ENCODE data around the gene C1orf216.
A peak's percentile ranks its signal among the peaks of the same experiment; 100 is the strongest.
"Not testable (repeated sequence)": the region's sequence is repeated elsewhere in the genome, so short reads cannot be mapped to it uniquely, and the experiment has no call there.

The C1orf216 gene

DNA sequence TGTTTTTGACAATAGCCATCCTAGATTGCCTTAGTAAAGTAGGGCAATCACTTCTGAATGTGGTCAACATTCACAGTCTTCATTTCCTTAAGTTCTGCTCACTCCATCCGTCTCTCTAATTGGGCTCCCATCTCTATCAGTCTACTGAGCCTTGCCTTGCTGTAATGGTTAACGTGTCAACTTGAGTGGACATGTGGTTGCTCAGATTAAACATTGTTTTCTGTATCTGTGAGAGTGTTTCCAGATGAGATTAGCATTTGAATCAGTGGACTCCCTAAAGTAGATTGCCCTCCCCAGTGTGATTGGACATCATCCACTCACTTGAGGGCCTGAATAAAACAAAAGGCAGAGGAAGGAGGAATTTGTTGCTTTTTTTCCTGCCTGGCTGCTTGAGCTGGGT, 26.4 kb downstream of the C1orf216 start:
- no peak for DNase-seq (ENCODE audit: low read depth)
- H3K4me3 ChIP-seq (ENCODE audit: low read depth, low read length), result no peak overlapping the region
- TF ChIP-seq, protein P1, sequence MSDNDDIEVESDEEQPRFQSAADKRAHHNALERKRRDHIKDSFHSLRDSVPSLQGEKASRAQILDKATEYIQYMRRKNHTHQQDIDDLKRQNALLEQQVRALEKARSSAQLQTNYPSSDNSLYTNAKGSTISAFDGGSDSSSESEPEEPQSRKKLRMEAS (IDR thresholded peaks at IDR 0.05; ENCODE audit: low read depth, low read length), result no peak
- TF ChIP-seq, protein P2, sequence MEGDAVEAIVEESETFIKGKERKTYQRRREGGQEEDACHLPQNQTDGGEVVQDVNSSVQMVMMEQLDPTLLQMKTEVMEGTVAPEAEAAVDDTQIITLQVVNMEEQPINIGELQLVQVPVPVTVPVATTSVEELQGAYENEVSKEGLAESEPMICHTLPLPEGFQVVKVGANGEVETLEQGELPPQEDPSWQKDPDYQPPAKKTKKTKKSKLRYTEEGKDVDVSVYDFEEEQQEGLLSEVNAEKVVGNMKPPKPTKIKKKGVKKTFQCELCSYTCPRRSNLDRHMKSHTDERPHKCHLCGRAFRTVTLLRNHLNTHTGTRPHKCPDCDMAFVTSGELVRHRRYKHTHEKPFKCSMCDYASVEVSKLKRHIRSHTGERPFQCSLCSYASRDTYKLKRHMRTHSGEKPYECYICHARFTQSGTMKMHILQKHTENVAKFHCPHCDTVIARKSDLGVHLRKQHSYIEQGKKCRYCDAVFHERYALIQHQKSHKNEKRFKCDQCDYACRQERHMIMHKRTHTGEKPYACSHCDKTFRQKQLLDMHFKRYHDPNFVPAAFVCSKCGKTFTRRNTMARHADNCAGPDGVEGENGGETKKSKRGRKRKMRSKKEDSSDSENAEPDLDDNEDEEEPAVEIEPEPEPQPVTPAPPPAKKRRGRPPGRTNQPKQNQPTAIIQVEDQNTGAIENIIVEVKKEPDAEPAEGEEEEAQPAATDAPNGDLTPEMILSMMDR (IDR thresholded peaks at IDR 0.05; ENCODE audit: low read depth, low read length), result no peak
- no peak for TF ChIP-seq POLR2A (IDR thresholded peaks at IDR 0.05; ENCODE audit: extremely low read depth, insufficient read length)
- TF ChIP-seq MYC (IDR thresholded peaks at IDR 0.05; ENCODE audit: low read depth, low read length), result no peak

DNA sequence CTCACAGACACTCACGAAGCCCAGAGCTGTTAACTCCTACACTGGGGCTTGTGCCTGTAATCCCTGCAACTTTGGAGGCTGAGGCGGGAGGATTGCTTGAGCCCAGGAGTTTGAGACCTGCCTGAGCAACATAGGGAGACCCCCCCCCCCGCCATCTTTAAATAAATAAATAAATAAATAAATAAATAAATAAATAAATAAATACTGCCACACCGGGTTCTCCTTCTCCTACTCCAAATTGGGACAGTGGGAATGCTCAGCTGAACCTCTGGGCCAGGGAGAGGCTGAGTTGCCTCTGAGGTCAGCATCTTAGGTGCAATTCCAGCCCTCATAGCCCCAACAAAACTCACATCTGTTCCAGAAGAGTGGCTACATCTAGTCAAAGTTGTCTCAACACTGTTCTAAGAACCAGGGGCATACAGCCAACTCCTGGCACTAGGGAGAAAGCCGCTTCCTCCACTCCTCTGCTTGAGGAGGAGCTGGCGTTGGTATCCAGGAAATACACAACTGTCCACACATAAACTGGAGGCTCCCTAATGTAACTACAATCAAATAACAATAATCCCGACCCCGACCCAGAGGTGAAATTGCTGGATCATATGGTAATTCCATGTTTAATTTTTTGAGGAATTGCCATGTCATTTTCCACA, 27.0 kb downstream of the C1orf216 start:
- no peak for TF ChIP-seq MYC (IDR thresholded peaks at IDR 0.05; ENCODE audit: low read depth, low read length)
- TF ChIP-seq, protein P2 (IDR thresholded peaks at IDR 0.05; ENCODE audit: low read depth, low read length), result no peak
- no peak for TF ChIP-seq POLR2A (IDR thresholded peaks at IDR 0.05; ENCODE audit: extremely low read depth, insufficient read length)
- TF ChIP-seq, protein P1 (IDR thresholded peaks at IDR 0.05; ENCODE audit: low read depth, low read length), result no peak
- no peak for DNase-seq (ENCODE audit: low read depth)
- no peak overlapping the region for H3K4me3 ChIP-seq (ENCODE audit: low read depth, low read length)

DNA sequence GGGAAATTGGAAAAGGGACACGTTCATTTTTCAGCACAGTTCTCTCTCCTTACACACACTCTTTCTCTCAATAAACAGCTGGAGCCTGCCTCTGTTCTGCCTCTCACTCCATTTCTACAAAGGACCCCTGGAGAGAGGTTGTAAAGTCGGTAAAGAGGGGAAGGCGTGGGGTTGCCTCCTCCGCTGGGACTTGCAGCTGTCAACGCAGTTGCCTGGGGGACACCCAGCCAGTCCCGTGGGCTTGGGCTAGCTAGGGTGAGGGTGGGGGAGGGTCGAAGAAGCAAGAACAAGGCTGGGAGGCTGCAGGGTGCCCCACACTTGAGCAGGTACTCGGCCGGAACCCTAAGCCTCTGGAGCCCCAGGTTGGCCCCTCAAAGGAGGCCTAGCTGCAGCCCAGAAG, 27.6 kb downstream of the C1orf216 start:
- TF ChIP-seq POLR2A (IDR thresholded peaks at IDR 0.05; ENCODE audit: extremely low read depth, insufficient read length), result no peak
- 0 out of 2 replicates have a peak, but pooled peaks have one; percentile 7 for TF ChIP-seq MYC (IDR thresholded peaks at IDR 0.05; ENCODE audit: low read depth, low read length)
- TF ChIP-seq, protein P1 (IDR thresholded peaks at IDR 0.05; ENCODE audit: low read depth, low read length), result 0 out of 2 replicates have a peak, but pooled peaks have one; percentile 50
- TF ChIP-seq, protein P2 (IDR thresholded peaks at IDR 0.05; ENCODE audit: low read depth, low read length), result no peak
- H3K4me3 ChIP-seq (ENCODE audit: low read depth, low read length), result no peak overlapping the region
- peak; percentile 73 for DNase-seq (ENCODE audit: low read depth)

DNA sequence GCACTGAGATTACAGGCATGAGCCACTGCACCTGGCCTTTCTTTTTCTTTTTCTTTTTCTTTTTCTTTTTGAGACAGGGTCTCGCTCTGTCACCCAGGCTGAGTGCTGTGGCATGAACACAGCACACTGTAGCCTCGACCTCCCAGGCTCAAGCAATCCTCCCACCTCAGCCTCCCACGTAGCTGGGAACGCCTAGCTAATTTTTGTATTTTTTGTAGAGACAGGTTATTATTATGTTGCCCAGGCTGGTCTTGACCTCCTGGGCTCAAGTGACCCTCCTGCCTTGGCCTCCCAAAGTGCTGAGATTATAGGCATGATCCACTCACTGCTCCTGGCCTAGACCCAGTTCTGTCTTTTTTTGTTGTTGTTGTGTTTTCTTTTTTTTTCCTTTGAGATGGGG, 28.6 kb downstream of the C1orf216 start:
- not testable (repeated sequence) for H3K4me3 ChIP-seq (ENCODE audit: low read depth, low read length); DNase-seq (ENCODE audit: low read depth)

DNA sequence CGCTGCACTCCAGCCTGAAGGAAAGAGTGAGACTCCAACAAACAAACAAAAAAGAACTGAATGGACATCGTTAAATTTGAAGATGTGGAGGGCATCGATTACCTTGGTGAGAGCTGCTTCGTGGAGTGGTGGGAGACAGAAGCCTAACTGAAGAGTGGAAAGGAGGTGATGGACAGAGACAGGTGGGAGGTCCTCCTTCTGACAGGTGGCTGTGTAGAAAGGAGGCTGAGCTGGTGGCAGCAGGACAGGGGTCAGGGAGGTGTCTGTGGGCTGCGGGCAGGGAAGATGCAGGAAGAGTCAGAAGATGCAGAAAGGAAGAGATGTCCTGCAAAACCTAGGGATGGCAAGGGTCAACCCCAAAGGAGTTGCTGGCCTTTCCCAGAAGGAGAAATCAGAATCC, 30.5 kb downstream of the C1orf216 start:
- TF ChIP-seq, protein P1 (IDR thresholded peaks at IDR 0.05; ENCODE audit: low read depth, low read length), result no peak
- no peak for TF ChIP-seq MYC (IDR thresholded peaks at IDR 0.05; ENCODE audit: low read depth, low read length)
- no peak for TF ChIP-seq POLR2A (IDR thresholded peaks at IDR 0.05; ENCODE audit: extremely low read depth, insufficient read length)
- TF ChIP-seq, protein P2 (IDR thresholded peaks at IDR 0.05; ENCODE audit: low read depth, low read length), result no peak
- H3K4me3 ChIP-seq (ENCODE audit: low read depth, low read length), result no peak overlapping the region
- DNase-seq (ENCODE audit: low read depth), result no peak

DNA sequence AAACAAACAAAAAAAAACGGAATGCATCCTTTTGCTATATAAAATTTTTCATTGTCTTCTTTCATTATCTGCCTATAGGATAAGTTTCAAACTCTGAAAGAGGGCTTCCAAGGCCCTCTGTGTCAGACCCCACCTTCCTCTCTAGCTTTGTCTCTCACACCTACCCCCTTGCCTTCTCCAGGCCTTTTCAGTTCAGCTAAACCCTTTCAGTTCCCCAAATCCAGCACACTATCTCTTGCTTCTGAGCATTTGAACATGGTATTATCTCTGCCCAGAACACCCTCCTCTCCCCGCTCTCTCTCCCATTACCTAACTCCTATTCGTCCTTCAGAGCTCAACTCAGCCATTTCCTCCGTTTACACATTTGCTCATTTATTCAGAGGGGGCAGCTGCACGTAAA, 35.7 kb downstream of the C1orf216 start:
- DNase-seq (ENCODE audit: low read depth), result no peak
- no peak overlapping the region for H3K4me3 ChIP-seq (ENCODE audit: low read depth, low read length)
- TF ChIP-seq, protein P2 (IDR thresholded peaks at IDR 0.05; ENCODE audit: low read depth, low read length), result no peak
- TF ChIP-seq, protein P1 (IDR thresholded peaks at IDR 0.05; ENCODE audit: low read depth, low read length), result no peak
- TF ChIP-seq MYC (IDR thresholded peaks at IDR 0.05; ENCODE audit: low read depth, low read length), result no peak
- no peak for TF ChIP-seq POLR2A (IDR thresholded peaks at IDR 0.05; ENCODE audit: extremely low read depth, insufficient read length)
